Subcutaneous abdominal adipose tissue (tissue), 5 donors: ENCODE results near the gene STRIP1.
A peak's percentile ranks its signal among the peaks of the same experiment; 100 is the strongest.

Source experiments
- H3K27ac ChIP-seq: one replicate; pipeline ENCODE4 v1.7.0; 2013; ENCODE audit warnings: low read depth, mild to moderate bottlenecking, inconsistent platforms, low read length, moderate library complexity
- H3K27me3 ChIP-seq, 5 donors: one replicate each; pipeline ENCODE4 v1.7.0; 2013; ENCODE audit warnings: low read length in 5 of 5, inconsistent platforms in 1 of 5; ENCODE audit not compliant: control insufficient read depth in 5 of 5, insufficient read depth in 4 of 5
- H3K36me3 ChIP-seq, 5 donors: one replicate each; pipeline ENCODE4 v1.7.0; 2013; ENCODE audit warnings: low read length in 5 of 5; ENCODE audit not compliant: control insufficient read depth in 5 of 5, insufficient read depth in 5 of 5
- H3K4me1 ChIP-seq, 5 donors: one replicate each; pipeline ENCODE4 v1.7.0; 2013; ENCODE audit warnings: low read length in 5 of 5, mild to moderate bottlenecking in 3 of 5, moderate library complexity in 1 of 5; ENCODE audit not compliant: control insufficient read depth in 5 of 5, insufficient read depth in 5 of 5
- H3K4me3 ChIP-seq, 5 donors: one replicate each; pipeline ENCODE4 v1.7.0; 2013; ENCODE audit warnings: low read length in 5 of 5, low read depth in 1 of 5
- H3K9ac ChIP-seq, 5 donors: one replicate each; pipeline ENCODE4 v1.7.0; 2013; ENCODE audit warnings: low read length in 5 of 5, mild to moderate bottlenecking in 4 of 5, moderate library complexity in 3 of 5
- H3K9me3 ChIP-seq, 5 donors: one replicate each; pipeline ENCODE4 v1.7.0; 2013; ENCODE audit warnings: low read length in 5 of 5; ENCODE audit not compliant: control insufficient read depth in 5 of 5
- donor health status: healthy.
- donor health status: healthy.
- donor health status: healthy.
- donor health status: healthy.
- donor health status: healthy.

The STRIP1 gene

GRCh38 chr1:110034451-110035235, at the start of gene STRIP1:
Gene STRIP1, plus strand, starts transcription at chr1:110034624. Its CDS starts 14 bp downstream, at chr1:110034638.
- H3K9ac ChIP-seq, result peak within 1 kb of the TSS; percentile 16 to 95 (median 88)

GRCh38 chr1:109985247-109986053, 49.0 kb upstream of the STRIP1 start:
- Histone ChIP-seq H3K27me3 (no peaks in the 10 kb centered on the region), H3K4me3 (peak overlapping the region; percentile 76 to 93 (median 87)), H3K9ac (peak overlapping the region; percentile 87 to 98 (median 96)), H3K4me1 (peaks cover 37 to 85% (median 70%) of the 10 kb centered on the region in 5 donors), H3K36me3 (no peaks in the 10 kb centered on the region), H3K9me3 (no peaks in the 10 kb centered on the region), H3K27ac (peak overlapping the region; percentile 96)

More at GRCh38 chr1:110034451-110035235, at the start of gene STRIP1:
- Histone ChIP-seq H3K27me3 (no peaks in the 10 kb centered on the region), H3K4me1 (peaks cover 0 to 21% (median 19%) of the 10 kb centered on the region in 5 donors), H3K9me3 (no peaks in the 10 kb centered on the region), H3K4me3 (peak within 1 kb of the TSS; percentile 79 to 92 (median 85)), H3K36me3 (peaks cover 4 to 17% (median 17%) of the 10 kb centered on the region in 5 donors), H3K27ac (peak within 1 kb of the TSS; percentile 87)

GRCh38 chr1:109986054-109986444, 48.4 kb upstream of the STRIP1 start:
- H3K4me1 ChIP-seq, result peaks cover 35 to 83% (median 69%) of the 10 kb centered on the region in 5 donors
- no peaks in the 10 kb centered on the region for H3K9me3 ChIP-seq
- H3K27me3 ChIP-seq, result no peaks in the 10 kb centered on the region
- peak overlapping the region; percentile 76 to 93 (median 87) for H3K4me3 ChIP-seq
- H3K9ac ChIP-seq, result peak overlapping the region; percentile 87 to 98 (median 96)
- H3K27ac ChIP-seq, result peak overlapping the region; percentile 96
- no peaks in the 10 kb centered on the region for H3K36me3 ChIP-seq

- H3K27ac ChIP-seq, result peak overlapping the region; percentile 43
- peaks cover 30 to 66% (median 56%) of the 10 kb centered on the region in 5 donors for H3K4me1 ChIP-seq
- H3K4me3 ChIP-seq, result no peak overlapping the region
- H3K27me3 ChIP-seq, result no peaks in the 10 kb centered on the region
- no peaks in the 10 kb centered on the region for H3K9me3 ChIP-seq
- no peak overlapping the region for H3K9ac ChIP-seq
- peaks cover 0 to 5% (median 3%) of the 10 kb centered on the region in 5 donors for H3K36me3 ChIP-seq
These were observed 46.0 kb upstream of the STRIP1 start for GRCh38 chr1:109988349-109988914.

GRCh38 chr1:109989506-109990301, 44.7 kb upstream of the STRIP1 start:
- H3K27ac ChIP-seq, result peak overlapping the region; percentile 2
- H3K36me3 ChIP-seq, result peaks cover 0 to 5% (median 3%) of the 10 kb centered on the region in 5 donors
- no peaks in the 10 kb centered on the region for H3K9me3 ChIP-seq
- H3K27me3 ChIP-seq, result no peaks in the 10 kb centered on the region
- peaks cover 20 to 66% (median 57%) of the 10 kb centered on the region in 5 donors for H3K4me1 ChIP-seq
- H3K4me3 ChIP-seq, result peak overlapping the region in 1 of 5 donors; percentile 5
- H3K9ac ChIP-seq, result no peak overlapping the region

- Histone ChIP-seq H3K9ac (no peak overlapping the region), H3K4me1 (peaks cover 20 to 70% (median 61%) of the 10 kb centered on the region in 5 donors)
These were observed 44.1 kb upstream of the STRIP1 start for GRCh38 chr1:109990302-109990653.

GRCh38 chr1:109991400-109991925, 43.0 kb upstream of the STRIP1 start:
- Histone ChIP-seq H3K27me3 (no peaks in the 10 kb centered on the region), H3K36me3 (peaks cover 0 to 8% (median 3%) of the 10 kb centered on the region in 5 donors), H3K27ac (peak overlapping the region; percentile 26), H3K4me3 (no peak overlapping the region), H3K9me3 (no peaks in the 10 kb centered on the region), H3K4me1 (peaks cover 12 to 70% (median 57%) of the 10 kb centered on the region in 5 donors), H3K9ac (no peak overlapping the region)

More at GRCh38 chr1:109990302-109990653, 44.1 kb upstream of the STRIP1 start:
- peak overlapping the region; percentile 2 for H3K27ac ChIP-seq
- H3K9me3 ChIP-seq, result no peaks in the 10 kb centered on the region
- H3K27me3 ChIP-seq, result no peaks in the 10 kb centered on the region
- H3K36me3 ChIP-seq, result peaks cover 0 to 5% (median 3%) of the 10 kb centered on the region in 5 donors
- H3K4me3 ChIP-seq, result peak overlapping the region in 1 of 5 donors; percentile 5

GRCh38 chr1:109993885-109994284, 40.5 kb upstream of the STRIP1 start:
- Histone ChIP-seq H3K4me1 (peaks cover 0 to 66% (median 48%) of the 10 kb centered on the region in 5 donors), H3K27ac (peak overlapping the region; percentile 22), H3K9ac (no peak overlapping the region), H3K4me3 (no peak overlapping the region), H3K36me3 (peaks cover 0 to 8% (median 3%) of the 10 kb centered on the region in 5 donors), H3K9me3 (no peaks in the 10 kb centered on the region), H3K27me3 (no peaks in the 10 kb centered on the region)

GRCh38 chr1:109994654-109995053, 39.8 kb upstream of the STRIP1 start:
- H3K36me3 ChIP-seq, result peaks cover 0 to 8% (median 3%) of the 10 kb centered on the region in 5 donors
- no peak overlapping the region for H3K9ac ChIP-seq
- peak overlapping the region; percentile 81 for H3K27ac ChIP-seq
- H3K27me3 ChIP-seq, result no peaks in the 10 kb centered on the region
- H3K9me3 ChIP-seq, result no peaks in the 10 kb centered on the region
- peaks cover 0 to 66% (median 47%) of the 10 kb centered on the region in 5 donors for H3K4me1 ChIP-seq
- no peak overlapping the region for H3K4me3 ChIP-seq
